Measurements from ENCODE around the gene WWOX.

Gene WWOX

GRCh38 chr16:78706637-78707036 is 607.2 kb downstream of the WWOX start:
- no peak overlapping the region for H3K4me3 ChIP-seq (ENCODE audit: low read length)
- no peaks in the 10 kb centered on the region for H3K36me3 ChIP-seq (ENCODE audit: control insufficient read depth, insufficient read depth, low read length)
- H3K4me1 ChIP-seq (ENCODE audit: control insufficient read depth, insufficient read depth, low read length): no peaks in the 10 kb centered on the region
- no peaks in the 10 kb centered on the region for H3K27me3 ChIP-seq (ENCODE audit: control insufficient read depth, insufficient read depth, low read length)
- no peak overlapping the region for H3K9ac ChIP-seq (ENCODE audit: low read length)
- H3K9me3 ChIP-seq (ENCODE audit: control insufficient read depth, low read length): no peaks in the 10 kb centered on the region

- no peaks in the 10 kb centered on the region for H3K27me3 ChIP-seq (ENCODE audit: control insufficient read depth, insufficient read depth, low read length)
- no peaks in the 10 kb centered on the region for H3K4me1 ChIP-seq (ENCODE audit: control insufficient read depth, insufficient read depth, low read length)
- H3K9me3 ChIP-seq (ENCODE audit: control insufficient read depth, low read length): no peaks in the 10 kb centered on the region
- H3K9ac ChIP-seq (ENCODE audit: low read length): no peak overlapping the region
- H3K4me3 ChIP-seq (ENCODE audit: low read length): no peak overlapping the region
- no peaks in the 10 kb centered on the region for H3K36me3 ChIP-seq (ENCODE audit: control insufficient read depth, insufficient read depth, low read length)
Observed at GRCh38 chr16:78709137-78709884, 609.9 kb downstream of the WWOX start.

- Histone ChIP-seq H3K27me3 (ENCODE audit: control insufficient read depth, insufficient read depth, low read length) (no peaks in the 10 kb centered on the region), H3K36me3 (ENCODE audit: control insufficient read depth, insufficient read depth, low read length) (no peaks in the 10 kb centered on the region), H3K4me3 (ENCODE audit: low read length) (no peak overlapping the region), H3K9me3 (ENCODE audit: control insufficient read depth, low read length) (no peaks in the 10 kb centered on the region), H3K4me1 (ENCODE audit: control insufficient read depth, insufficient read depth, low read length) (no peaks in the 10 kb centered on the region), H3K9ac (ENCODE audit: low read length) (no peak overlapping the region)
Observed at GRCh38 chr16:78715106-78715505, 615.7 kb downstream of the WWOX start.

GRCh38 chr16:78715673-78716072 is 616.2 kb downstream of the WWOX start:
- Histone ChIP-seq H3K9ac (ENCODE audit: low read length) (no peak overlapping the region), H3K27me3 (ENCODE audit: control insufficient read depth, insufficient read depth, low read length) (no peaks in the 10 kb centered on the region), H3K9me3 (ENCODE audit: control insufficient read depth, low read length) (no peaks in the 10 kb centered on the region), H3K4me1 (ENCODE audit: control insufficient read depth, insufficient read depth, low read length) (no peaks in the 10 kb centered on the region), H3K4me3 (ENCODE audit: low read length) (no peak overlapping the region), H3K36me3 (ENCODE audit: control insufficient read depth, insufficient read depth, low read length) (no peaks in the 10 kb centered on the region)

GRCh38 chr16:78718141-78718540 is 618.7 kb downstream of the WWOX start:
- Histone ChIP-seq H3K9ac (ENCODE audit: low read length) (no peak overlapping the region), H3K9me3 (ENCODE audit: control insufficient read depth, low read length) (no peaks in the 10 kb centered on the region), H3K27me3 (ENCODE audit: control insufficient read depth, insufficient read depth, low read length) (no peaks in the 10 kb centered on the region), H3K36me3 (ENCODE audit: control insufficient read depth, insufficient read depth, low read length) (no peaks in the 10 kb centered on the region), H3K4me3 (ENCODE audit: low read length) (no peak overlapping the region), H3K4me1 (ENCODE audit: control insufficient read depth, insufficient read depth, low read length) (no peaks in the 10 kb centered on the region)

GRCh38 chr16:78720416-78720815 is 621.0 kb downstream of the WWOX start:
- Histone ChIP-seq H3K9me3 (ENCODE audit: control insufficient read depth, low read length) (no peaks in the 10 kb centered on the region), H3K27me3 (ENCODE audit: control insufficient read depth, insufficient read depth, low read length) (no peaks in the 10 kb centered on the region)

DNA sequence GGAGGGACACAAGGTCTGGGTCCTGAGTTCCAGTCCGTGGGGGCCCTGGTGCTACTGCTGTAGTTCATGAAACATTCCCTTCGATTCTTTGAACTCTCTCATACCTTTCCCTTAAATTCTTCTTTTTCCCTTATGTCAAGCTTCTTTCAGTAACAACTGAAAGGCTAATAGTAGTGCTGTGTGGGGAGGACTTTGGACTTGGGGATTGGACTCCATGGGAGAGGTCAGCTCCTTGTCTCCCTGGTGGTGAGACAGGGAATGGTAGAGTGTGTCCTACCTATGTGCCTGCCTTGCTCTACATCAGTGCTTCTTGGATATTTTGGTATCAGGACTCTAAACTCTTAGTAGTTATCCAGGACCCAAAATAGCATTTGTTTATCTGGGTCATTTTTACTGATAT is 628.1 kb downstream of the WWOX start:
- Histone ChIP-seq H3K4me1 (ENCODE audit: control insufficient read depth, insufficient read depth, low read length) (no peaks in the 10 kb centered on the region), H3K36me3 (ENCODE audit: control insufficient read depth, insufficient read depth, low read length) (no peaks in the 10 kb centered on the region), H3K4me3 (ENCODE audit: low read length) (no peak overlapping the region), H3K9ac (ENCODE audit: low read length) (no peak overlapping the region), H3K9me3 (ENCODE audit: control insufficient read depth, low read length) (no peaks in the 10 kb centered on the region), H3K27me3 (ENCODE audit: control insufficient read depth, insufficient read depth, low read length) (no peaks in the 10 kb centered on the region)

More at GRCh38 chr16:78720416-78720815, 621.0 kb downstream of the WWOX start:
- H3K4me3 ChIP-seq (ENCODE audit: low read length): no peak overlapping the region
- no peaks in the 10 kb centered on the region for H3K36me3 ChIP-seq (ENCODE audit: control insufficient read depth, insufficient read depth, low read length)
- no peaks in the 10 kb centered on the region for H3K4me1 ChIP-seq (ENCODE audit: control insufficient read depth, insufficient read depth, low read length)
- H3K9ac ChIP-seq (ENCODE audit: low read length): no peak overlapping the region

- Histone ChIP-seq H3K9ac (ENCODE audit: low read length) (no peak overlapping the region), H3K4me3 (ENCODE audit: low read length) (no peak overlapping the region), H3K9me3 (ENCODE audit: control insufficient read depth, low read length) (no peaks in the 10 kb centered on the region), H3K27me3 (ENCODE audit: control insufficient read depth, insufficient read depth, low read length) (no peaks in the 10 kb centered on the region), H3K4me1 (ENCODE audit: control insufficient read depth, insufficient read depth, low read length) (no peaks in the 10 kb centered on the region), H3K36me3 (ENCODE audit: control insufficient read depth, insufficient read depth, low read length) (no peaks in the 10 kb centered on the region)
Observed at GRCh38 chr16:78729687-78730086, 630.2 kb downstream of the WWOX start.

GRCh38 chr16:78731785-78732184 is 632.3 kb downstream of the WWOX start:
- no peaks in the 10 kb centered on the region for H3K9me3 ChIP-seq (ENCODE audit: control insufficient read depth, low read length)
- H3K4me3 ChIP-seq (ENCODE audit: low read length): no peak overlapping the region
- no peak overlapping the region for H3K9ac ChIP-seq (ENCODE audit: low read length)
- H3K27me3 ChIP-seq (ENCODE audit: control insufficient read depth, insufficient read depth, low read length): no peaks in the 10 kb centered on the region
- H3K36me3 ChIP-seq (ENCODE audit: control insufficient read depth, insufficient read depth, low read length): no peaks in the 10 kb centered on the region
- no peaks in the 10 kb centered on the region for H3K4me1 ChIP-seq (ENCODE audit: control insufficient read depth, insufficient read depth, low read length)

- Histone ChIP-seq H3K4me1 (ENCODE audit: control insufficient read depth, insufficient read depth, low read length) (no peaks in the 10 kb centered on the region), H3K4me3 (ENCODE audit: low read length) (no peak overlapping the region), H3K9ac (ENCODE audit: low read length) (no peak overlapping the region), H3K36me3 (ENCODE audit: control insufficient read depth, insufficient read depth, low read length) (no peaks in the 10 kb centered on the region), H3K27me3 (ENCODE audit: control insufficient read depth, insufficient read depth, low read length) (no peaks in the 10 kb centered on the region), H3K9me3 (ENCODE audit: control insufficient read depth, low read length) (no peaks in the 10 kb centered on the region)
Observed at GRCh38 chr16:78732696-78733095, 633.2 kb downstream of the WWOX start.

DNA sequence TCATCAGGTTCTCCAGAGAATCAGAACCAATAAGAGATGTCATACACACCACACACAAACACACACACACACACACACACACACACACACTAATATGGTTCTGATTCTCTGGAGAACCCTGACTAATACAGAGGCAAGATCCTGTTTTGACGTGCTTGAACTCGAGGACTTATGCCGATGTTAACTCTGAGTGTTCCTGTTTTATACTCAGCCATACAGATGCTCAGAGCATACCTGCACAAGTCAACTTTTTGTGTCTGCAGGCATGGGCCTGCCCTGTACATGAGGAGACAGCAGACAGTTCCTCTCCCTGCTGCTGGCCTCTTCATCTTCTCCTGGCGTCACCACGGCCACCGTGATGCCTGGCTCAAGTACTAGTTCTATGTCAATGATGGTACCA is 635.9 kb downstream of the WWOX start:
- H3K4me3 ChIP-seq (ENCODE audit: low read length): no peak overlapping the region
- H3K4me1 ChIP-seq (ENCODE audit: control insufficient read depth, insufficient read depth, low read length): no peaks in the 10 kb centered on the region
- H3K27me3 ChIP-seq (ENCODE audit: control insufficient read depth, insufficient read depth, low read length): no peaks in the 10 kb centered on the region
- no peaks in the 10 kb centered on the region for H3K9me3 ChIP-seq (ENCODE audit: control insufficient read depth, low read length)
- H3K9ac ChIP-seq (ENCODE audit: low read length): no peak overlapping the region
- no peaks in the 10 kb centered on the region for H3K36me3 ChIP-seq (ENCODE audit: control insufficient read depth, insufficient read depth, low read length)

DNA sequence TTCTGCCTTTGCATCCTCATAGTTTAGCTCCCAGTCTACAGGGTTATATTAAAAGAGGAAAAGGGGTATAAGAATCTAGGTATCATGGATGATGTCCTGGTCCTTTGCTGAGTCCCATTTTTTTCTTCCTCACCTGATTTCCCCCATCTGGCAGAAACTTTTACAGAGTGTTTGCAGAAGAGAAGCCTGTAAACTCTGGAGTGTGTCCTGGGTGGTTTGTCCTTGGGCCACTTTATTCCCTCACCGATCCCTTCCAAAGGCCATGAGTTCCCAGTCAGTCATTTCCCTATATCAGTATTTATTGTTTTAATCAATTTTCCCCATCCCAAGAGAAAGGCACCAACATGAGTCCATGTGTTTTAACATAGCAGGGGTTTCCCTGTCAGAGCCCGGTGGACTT is 638.2 kb downstream of the WWOX start:
- H3K4me3 ChIP-seq (ENCODE audit: low read length): no peak overlapping the region
- H3K27me3 ChIP-seq (ENCODE audit: control insufficient read depth, insufficient read depth, low read length): no peaks in the 10 kb centered on the region
- H3K4me1 ChIP-seq (ENCODE audit: control insufficient read depth, insufficient read depth, low read length): no peaks in the 10 kb centered on the region
- H3K9ac ChIP-seq (ENCODE audit: low read length): no peak overlapping the region
- H3K36me3 ChIP-seq (ENCODE audit: control insufficient read depth, insufficient read depth, low read length): no peaks in the 10 kb centered on the region
- no peaks in the 10 kb centered on the region for H3K9me3 ChIP-seq (ENCODE audit: control insufficient read depth, low read length)

DNA sequence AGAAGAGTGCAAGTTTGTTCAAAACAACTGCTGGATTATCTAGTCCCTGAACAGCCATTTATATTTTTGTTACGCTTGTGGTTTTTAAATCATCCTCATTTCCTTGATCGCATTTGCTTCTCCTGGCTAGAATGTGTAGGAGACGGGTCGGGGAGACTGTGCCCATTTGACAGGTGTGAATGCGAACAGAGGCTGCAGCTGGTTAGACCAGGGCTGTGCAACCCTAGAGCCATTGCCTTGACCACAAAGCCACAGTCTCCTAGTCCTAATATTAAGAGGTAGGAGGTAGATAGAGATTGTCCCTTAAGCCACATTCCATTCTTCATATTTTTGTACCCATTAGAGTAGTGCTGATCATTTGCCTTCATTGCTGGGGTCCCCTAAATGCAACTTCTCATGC is 639.1 kb downstream of the WWOX start:
- Histone ChIP-seq H3K9ac (ENCODE audit: low read length) (no peak overlapping the region), H3K36me3 (ENCODE audit: control insufficient read depth, insufficient read depth, low read length) (no peaks in the 10 kb centered on the region), H3K4me1 (ENCODE audit: control insufficient read depth, insufficient read depth, low read length) (no peaks in the 10 kb centered on the region), H3K4me3 (ENCODE audit: low read length) (no peak overlapping the region), H3K27me3 (ENCODE audit: control insufficient read depth, insufficient read depth, low read length) (no peaks in the 10 kb centered on the region), H3K9me3 (ENCODE audit: control insufficient read depth, low read length) (no peaks in the 10 kb centered on the region)

Measured in mucosa of stomach (tissue), 1 donor.